ENCODE data around the gene FOXR1.

FOXR1 gene
- 0 reads per million in 4 donors for total RNA-seq

GRCh38 chr11:118971646-118972045 is at the start of gene FOXR1:
TSS of gene FOXR1 (plus strand) at chr11:118971761. CDS start at chr11:118971932, 171 bp downstream.
- no peak for DNase-seq

GRCh38 chr11:118921929-118922744 is 49.4 kb upstream of the FOXR1 start:
- DNase-seq: no peak

GRCh38 chr11:118922745-118923627 is 48.6 kb upstream of the FOXR1 start:
- no peak for DNase-seq

- DNase-seq: peak in 1 of 5 donors; percentile 41
Observed at GRCh38 chr11:118923721-118924587, 47.6 kb upstream of the FOXR1 start.

GRCh38 chr11:118924591-118925585 is 46.7 kb upstream of the FOXR1 start:
- peak in 2 of 5 donors; percentile 43 to 55 for DNase-seq

- no peak for DNase-seq
Observed at GRCh38 chr11:118927554-118928100, 43.9 kb upstream of the FOXR1 start.

GRCh38 chr11:118928101-118928869 is 43.3 kb upstream of the FOXR1 start:
- DNase-seq: peak; percentile 90 to 96 (median 94)

- DNase-seq: peak in 3 of 5 donors; percentile 42 to 58 (median 46)
Observed at GRCh38 chr11:118928870-118929500, 42.6 kb upstream of the FOXR1 start.

- peak; percentile 73 to 81 (median 78) for DNase-seq
Observed at GRCh38 chr11:118929501-118930093, 42.0 kb upstream of the FOXR1 start.

GRCh38 chr11:118930094-118930712 is 41.4 kb upstream of the FOXR1 start:
- peak; percentile 69 to 88 (median 81) for DNase-seq

GRCh38 chr11:118931571-118931970 is 40.0 kb upstream of the FOXR1 start:
- DNase-seq: no peak

GRCh38 chr11:118933486-118933885 is 38.1 kb upstream of the FOXR1 start:
- DNase-seq: no peak

- DNase-seq: no peak
Observed at GRCh38 chr11:118935376-118935775, 36.2 kb upstream of the FOXR1 start.

GRCh38 chr11:118938491-118939403 is 32.8 kb upstream of the FOXR1 start:
- no peak for DNase-seq

GRCh38 chr11:118939404-118939915 is 32.1 kb upstream of the FOXR1 start:
- no peak for DNase-seq

GRCh38 chr11:118939953-118940598 is 31.5 kb upstream of the FOXR1 start:
- DNase-seq: peak in 1 of 5 donors; percentile 52

- no peak for DNase-seq
Observed at GRCh38 chr11:118947091-118947490, 24.5 kb upstream of the FOXR1 start.
